Astrocyte (in vitro differentiated cells and primary cell): ENCODE results near the gene ZFP1. TPM values are rescaled to one million over a fixed set of nuclear protein-coding genes. Genes with fewer than 3 reads are reported as not detected.

ENCODE experiments used
- DNase-seq: peaks from one replicate; pipeline ENCODE4 v3.0.0-alpha.2; 2010; ENCODE audit warnings: low read depth
- FAIRE-seq: peaks from 2 replicates; lab custom pipeline; 2011; peaks lifted over from hg19 to GRCh38; lab: Jason Lieb, UNC
- H2AFZ ChIP-seq: 2 replicates; pipeline ENCODE4 v1.6.0; 2012; ENCODE audit warnings: low read depth, low read length, inconsistent platforms
- H3K27ac ChIP-seq: 2 replicates; pipeline ENCODE4 v1.5.1; 2011; ENCODE audit warnings: low read depth, low read length, inconsistent platforms
- H3K27me3 ChIP-seq: 2 replicates; pipeline ENCODE4 v1.6.0; 2011; ENCODE audit warnings: low read length, inconsistent platforms; ENCODE audit not compliant: insufficient read depth
- H3K36me3 ChIP-seq: 2 replicates; pipeline ENCODE4 v1.5.1; 2011; ENCODE audit warnings: low read length, inconsistent platforms; ENCODE audit not compliant: insufficient read depth
- H3K4me1 ChIP-seq: 2 replicates; pipeline ENCODE4 v1.5.1; 2011; ENCODE audit warnings: low read length, inconsistent platforms; ENCODE audit not compliant: insufficient read depth
- H3K4me2 ChIP-seq: 2 replicates; pipeline ENCODE4 v1.6.0; 2012; ENCODE audit warnings: low read length, inconsistent platforms
- H3K4me3 ChIP-seq: 2 replicates; pipeline ENCODE4 v1.5.1; 2011; ENCODE audit warnings: low read depth, mild to moderate bottlenecking, low read length, inconsistent platforms; ENCODE audit not compliant: insufficient read depth
- H3K79me2 ChIP-seq: 2 replicates; pipeline ENCODE4 v1.6.0; 2012; ENCODE audit warnings: mild to moderate bottlenecking, low read length, inconsistent platforms; ENCODE audit not compliant: insufficient read depth
- H3K9ac ChIP-seq: 2 replicates; pipeline ENCODE4 v1.6.0; 2012; ENCODE audit warnings: mild to moderate bottlenecking, low read length, inconsistent platforms
- H3K9me3 ChIP-seq: 2 replicates; pipeline ENCODE4 v1.5.1; 2012; ENCODE audit warnings: low read depth, mild to moderate bottlenecking, low read length, inconsistent platforms; ENCODE audit not compliant: insufficient read depth
- H4K20me1 ChIP-seq: 2 replicates; pipeline ENCODE4 v1.6.0; 2012; ENCODE audit warnings: low read length, inconsistent platforms; ENCODE audit not compliant: insufficient read depth
- H3K27ac Mint-ChIP-seq: one replicate; pipeline ENCODE4 v1.8.0; 2021; ENCODE audit warnings: mild to moderate bottlenecking, mixed read lengths; ENCODE audit not compliant: unreplicated experiment
- H3K27me3 Mint-ChIP-seq: one replicate; pipeline ENCODE4 v1.8.0; 2021; ENCODE audit warnings: low read depth, mixed read lengths; ENCODE audit not compliant: unreplicated experiment
- H3K36me3 Mint-ChIP-seq: one replicate; pipeline ENCODE4 v1.8.0; 2021; ENCODE audit warnings: low read depth, mixed read lengths; ENCODE audit not compliant: unreplicated experiment
- H3K4me1 Mint-ChIP-seq: one replicate; pipeline ENCODE4 v1.8.0; 2021; ENCODE audit warnings: low read depth, mixed read lengths; ENCODE audit not compliant: unreplicated experiment
- H3K4me3 Mint-ChIP-seq: one replicate; pipeline ENCODE4 v1.8.0; 2021; ENCODE audit warnings: mild to moderate bottlenecking, moderate library complexity, mixed read lengths; ENCODE audit not compliant: unreplicated experiment
- H3K9me3 Mint-ChIP-seq: one replicate; pipeline ENCODE4 v1.8.0; 2021; ENCODE audit warnings: mild to moderate bottlenecking, mixed read lengths; ENCODE audit not compliant: unreplicated experiment
- EZH2 ChIP-seq: IDR thresholded peaks from 2 replicates; pipeline ENCODE4 v1.6.1; 2012; ENCODE audit warnings: mild to moderate bottlenecking, low read length, inconsistent platforms; ENCODE audit not compliant: insufficient read depth
- total RNA-seq: library from RNA; stranded (reverse); gene quantifications from 2 replicates; pipeline ENCODE4 v1.2.1, GENCODE V29; 2021
- TF ChIP-seq, protein P1 (sequence below): IDR thresholded peaks from 2 replicates; pipeline ENCODE4 v1.5.1; 2011; ENCODE audit warnings: low read depth, mild to moderate bottlenecking, inconsistent platforms, low read length, moderate library complexity; ENCODE audit not compliant: insufficient read depth

Gene ZFP1
- total RNA-seq, 1 donor from 2014 or later: 8.2 TPM

DNA sequence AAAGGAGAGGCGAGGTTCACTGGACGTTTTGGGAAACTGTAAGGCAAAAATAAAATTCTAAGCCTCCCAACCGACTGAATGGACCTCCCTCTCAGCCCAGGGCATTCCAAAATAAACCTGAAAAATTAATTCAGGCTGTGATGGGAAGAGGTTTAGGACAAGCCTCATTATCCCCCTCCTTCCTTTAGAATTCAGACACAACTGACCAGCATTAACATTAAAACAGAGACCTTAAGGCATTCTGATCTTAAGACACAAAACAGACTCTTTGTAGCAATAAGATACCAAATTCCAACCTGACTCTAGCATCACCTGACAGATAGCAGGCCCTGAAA is 31.4 kb upstream of the ZFP1 start:
- H3K27ac ChIP-seq: no peak overlapping the region
- H3K4me2 ChIP-seq: peak overlapping the region; percentile 67
- Mint-ChIP-seq H3K27me3 (peaks cover 40% of the 10 kb centered on the region), H3K4me1 (no peaks in the 10 kb centered on the region), H3K4me3 (no peak overlapping the region), H3K9me3 (peaks cover 23% of the 10 kb centered on the region), H3K27ac (no peak overlapping the region), H3K36me3 (no peaks in the 10 kb centered on the region)
- H3K27me3 ChIP-seq: no peaks in the 10 kb centered on the region
- no peak for TF ChIP-seq EZH2
- TF ChIP-seq, protein P1, sequence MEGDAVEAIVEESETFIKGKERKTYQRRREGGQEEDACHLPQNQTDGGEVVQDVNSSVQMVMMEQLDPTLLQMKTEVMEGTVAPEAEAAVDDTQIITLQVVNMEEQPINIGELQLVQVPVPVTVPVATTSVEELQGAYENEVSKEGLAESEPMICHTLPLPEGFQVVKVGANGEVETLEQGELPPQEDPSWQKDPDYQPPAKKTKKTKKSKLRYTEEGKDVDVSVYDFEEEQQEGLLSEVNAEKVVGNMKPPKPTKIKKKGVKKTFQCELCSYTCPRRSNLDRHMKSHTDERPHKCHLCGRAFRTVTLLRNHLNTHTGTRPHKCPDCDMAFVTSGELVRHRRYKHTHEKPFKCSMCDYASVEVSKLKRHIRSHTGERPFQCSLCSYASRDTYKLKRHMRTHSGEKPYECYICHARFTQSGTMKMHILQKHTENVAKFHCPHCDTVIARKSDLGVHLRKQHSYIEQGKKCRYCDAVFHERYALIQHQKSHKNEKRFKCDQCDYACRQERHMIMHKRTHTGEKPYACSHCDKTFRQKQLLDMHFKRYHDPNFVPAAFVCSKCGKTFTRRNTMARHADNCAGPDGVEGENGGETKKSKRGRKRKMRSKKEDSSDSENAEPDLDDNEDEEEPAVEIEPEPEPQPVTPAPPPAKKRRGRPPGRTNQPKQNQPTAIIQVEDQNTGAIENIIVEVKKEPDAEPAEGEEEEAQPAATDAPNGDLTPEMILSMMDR: no peak
- no peaks in the 10 kb centered on the region for H3K4me1 ChIP-seq
- peaks cover 5% of the 10 kb centered on the region for H4K20me1 ChIP-seq
- H3K9ac ChIP-seq: no peak overlapping the region
- no peak overlapping the region for H3K4me3 ChIP-seq
- H2AFZ ChIP-seq: no peak overlapping the region
- DNase-seq: no peak
- FAIRE-seq: no peak
- H3K9me3 ChIP-seq: peaks cover 1% of the 10 kb centered on the region
- no peaks in the 10 kb centered on the region for H3K79me2 ChIP-seq
- H3K36me3 ChIP-seq: no peaks in the 10 kb centered on the region

DNA sequence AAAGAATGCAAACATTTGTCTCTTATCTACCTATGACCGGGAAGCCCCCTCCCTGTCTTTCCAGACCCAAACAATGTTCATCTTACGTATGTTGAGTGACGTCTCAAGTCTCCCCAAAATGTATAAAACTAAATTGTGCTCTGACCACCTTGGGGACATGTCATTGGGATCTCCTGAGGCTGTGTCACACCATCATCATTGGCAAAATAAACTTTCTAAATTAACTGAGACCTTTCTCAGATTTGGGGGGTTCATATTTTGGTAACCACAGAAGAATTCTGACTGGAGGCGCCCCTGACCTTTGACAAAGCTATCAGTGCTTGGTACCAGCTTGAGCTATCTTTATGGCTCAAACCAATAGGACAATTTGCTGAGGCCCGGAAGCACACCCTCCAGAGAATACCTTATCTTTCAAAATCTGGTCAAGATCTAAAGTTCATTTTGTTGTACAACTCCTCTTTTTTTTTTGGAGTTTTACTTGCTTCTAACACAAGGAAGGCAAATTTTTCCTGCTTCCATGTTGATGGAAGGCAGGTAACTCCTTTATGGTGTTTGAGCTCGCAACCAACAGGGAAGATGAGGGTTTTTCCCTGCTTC is 29.3 kb upstream of the ZFP1 start:
- H3K79me2 ChIP-seq: no peaks in the 10 kb centered on the region
- DNase-seq (no peak), FAIRE-seq (no peak)
- peaks cover 6% of the 10 kb centered on the region for H3K9me3 ChIP-seq
- H3K9me3 Mint-ChIP-seq: peaks cover 30% of the 10 kb centered on the region
- no peak overlapping the region for H3K9ac ChIP-seq
- H3K27me3 Mint-ChIP-seq: peaks cover 35% of the 10 kb centered on the region
- no peak overlapping the region for H3K4me3 ChIP-seq
- H3K4me1 Mint-ChIP-seq: no peaks in the 10 kb centered on the region
- no peak overlapping the region for H3K27ac ChIP-seq
- H3K27me3 ChIP-seq: no peaks in the 10 kb centered on the region
- H2AFZ ChIP-seq: no peak overlapping the region
- no peaks in the 10 kb centered on the region for H4K20me1 ChIP-seq
- no peaks in the 10 kb centered on the region for H3K36me3 Mint-ChIP-seq
- no peak overlapping the region for H3K27ac Mint-ChIP-seq
- H3K4me3 Mint-ChIP-seq: no peak overlapping the region
- TF ChIP-seq EZH2: no peak
- TF ChIP-seq, protein P1: no peak
- no peak overlapping the region for H3K4me2 ChIP-seq
- no peaks in the 10 kb centered on the region for H3K36me3 ChIP-seq
- no peaks in the 10 kb centered on the region for H3K4me1 ChIP-seq

- H3K9ac ChIP-seq: no peak overlapping the region
- peaks cover 6% of the 10 kb centered on the region for H3K9me3 ChIP-seq
- Mint-ChIP-seq H3K4me3 (no peak overlapping the region), H3K27me3 (peaks cover 35% of the 10 kb centered on the region), H3K4me1 (no peaks in the 10 kb centered on the region), H3K27ac (no peak overlapping the region), H3K9me3 (peaks cover 30% of the 10 kb centered on the region), H3K36me3 (no peaks in the 10 kb centered on the region)
- FAIRE-seq: no peak
- H3K36me3 ChIP-seq: no peaks in the 10 kb centered on the region
- no peak overlapping the region for H3K27ac ChIP-seq
- no peak overlapping the region for H2AFZ ChIP-seq
- TF ChIP-seq, protein P1: no peak
- no peak for TF ChIP-seq EZH2
- no peaks in the 10 kb centered on the region for H4K20me1 ChIP-seq
- H3K79me2 ChIP-seq: no peaks in the 10 kb centered on the region
- H3K4me3 ChIP-seq: no peak overlapping the region
- DNase-seq: no peak
- no peaks in the 10 kb centered on the region for H3K27me3 ChIP-seq
- no peak overlapping the region for H3K4me2 ChIP-seq
- no peaks in the 10 kb centered on the region for H3K4me1 ChIP-seq
These were observed 28.1 kb upstream of the ZFP1 start for GRCh38 chr16:75120253-75120652.
